ENCODE results near the gene RFXANK.

The RFXANK gene

DNA sequence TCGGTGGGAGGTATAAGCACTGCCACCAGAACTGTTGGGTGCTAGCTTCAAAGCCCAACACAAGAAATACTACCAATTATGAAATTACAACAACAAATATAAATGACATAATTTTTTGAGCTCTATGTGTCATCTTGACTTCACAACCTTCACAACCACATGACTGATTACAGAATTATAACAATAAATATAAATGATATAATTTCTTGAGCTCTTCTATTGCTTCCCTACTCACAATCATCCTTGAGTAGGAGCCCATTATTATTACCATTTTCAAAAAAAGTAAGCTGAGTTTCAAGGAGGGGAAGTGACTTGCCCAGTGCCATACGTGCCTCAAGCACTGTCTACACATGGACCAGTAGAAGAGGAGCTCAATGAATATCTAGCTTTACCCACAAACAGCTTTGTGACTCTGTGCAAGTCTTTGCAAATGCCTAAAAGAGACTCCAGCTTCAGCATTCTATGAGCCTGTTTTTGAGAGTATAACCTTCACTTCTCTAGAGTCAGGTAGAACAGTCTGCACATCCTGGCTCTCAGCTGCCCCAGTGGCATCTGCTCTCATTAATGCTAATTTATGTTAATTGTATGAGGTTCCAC, 42.3 kb downstream of the RFXANK start:
- DNase-seq = no peak

DNA sequence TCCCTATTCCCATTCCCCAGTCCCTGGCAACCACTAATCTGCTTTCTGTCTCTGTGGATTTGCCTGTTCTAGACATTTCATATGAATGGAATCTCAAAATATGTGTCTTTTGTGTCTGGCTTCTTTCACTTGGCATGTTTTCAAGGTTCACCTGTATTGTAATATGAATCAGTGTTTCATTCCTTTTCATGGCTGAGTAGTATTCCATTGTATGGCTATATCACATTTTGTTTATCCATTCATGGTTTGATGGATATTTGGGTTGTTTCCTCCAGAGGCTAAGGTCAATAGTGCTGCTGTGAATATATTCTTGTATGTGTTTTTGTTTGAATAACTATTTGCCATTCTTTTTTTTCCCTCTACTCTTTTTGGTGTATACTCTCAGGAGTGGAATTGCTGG, 44.1 kb downstream of the RFXANK start:
- no peak for DNase-seq

DNA sequence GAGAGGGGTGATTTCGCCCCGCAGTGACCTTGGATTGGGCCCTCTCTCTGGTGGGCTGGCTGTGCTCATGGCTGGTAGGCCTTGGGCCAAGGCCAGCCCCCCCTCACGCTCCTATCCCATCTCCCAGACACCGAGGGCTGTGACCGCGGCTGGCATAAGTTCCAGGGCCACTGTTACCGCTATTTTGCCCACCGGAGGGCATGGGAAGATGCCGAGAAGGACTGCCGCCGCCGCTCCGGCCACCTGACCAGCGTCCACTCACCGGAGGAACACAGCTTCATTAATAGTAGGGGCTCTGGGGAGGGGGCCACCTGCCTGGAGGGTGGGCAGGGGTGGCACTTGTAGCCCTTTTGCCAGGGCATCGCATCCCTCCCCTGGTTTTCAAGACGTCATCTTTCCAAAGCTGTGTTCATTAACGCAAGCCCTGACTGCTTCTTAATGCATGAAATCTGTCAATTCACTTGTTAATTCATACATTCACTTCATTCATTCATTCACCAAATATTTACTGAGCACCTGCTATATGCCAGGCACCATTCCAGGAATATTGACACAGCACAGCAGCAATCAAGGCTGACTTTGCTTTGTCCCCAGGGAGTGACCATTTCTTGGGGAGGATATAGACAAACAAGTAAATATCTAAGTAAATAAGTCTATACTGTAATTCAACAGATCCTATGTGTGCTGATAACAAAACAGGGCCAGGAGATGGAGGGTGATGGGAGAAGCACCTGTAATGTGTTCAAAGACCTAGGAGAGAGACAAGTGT, 46.3 kb downstream of the RFXANK start:
- DNase-seq = no peak

DNA sequence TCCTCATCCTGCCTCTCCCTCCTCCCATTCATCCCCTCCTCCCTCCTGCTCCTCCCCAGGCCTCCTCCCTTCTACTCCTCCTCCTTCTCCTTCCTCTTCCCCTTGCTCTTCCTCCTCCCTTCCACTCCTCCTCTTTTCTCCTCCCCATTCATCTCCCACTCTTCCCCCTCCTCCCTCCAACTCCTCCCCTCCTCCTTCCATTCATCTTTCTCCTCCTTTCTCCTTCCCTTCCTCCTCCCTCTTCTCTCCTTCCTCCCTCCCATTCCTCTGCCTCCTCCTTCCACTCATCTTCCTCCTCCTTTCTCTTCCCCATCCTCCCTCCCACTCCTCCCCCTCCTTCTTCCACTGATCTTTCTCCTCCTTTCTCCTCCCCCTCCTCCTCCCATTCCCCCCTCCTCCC, 47.6 kb downstream of the RFXANK start:
- DNase-seq = no peak

DNA sequence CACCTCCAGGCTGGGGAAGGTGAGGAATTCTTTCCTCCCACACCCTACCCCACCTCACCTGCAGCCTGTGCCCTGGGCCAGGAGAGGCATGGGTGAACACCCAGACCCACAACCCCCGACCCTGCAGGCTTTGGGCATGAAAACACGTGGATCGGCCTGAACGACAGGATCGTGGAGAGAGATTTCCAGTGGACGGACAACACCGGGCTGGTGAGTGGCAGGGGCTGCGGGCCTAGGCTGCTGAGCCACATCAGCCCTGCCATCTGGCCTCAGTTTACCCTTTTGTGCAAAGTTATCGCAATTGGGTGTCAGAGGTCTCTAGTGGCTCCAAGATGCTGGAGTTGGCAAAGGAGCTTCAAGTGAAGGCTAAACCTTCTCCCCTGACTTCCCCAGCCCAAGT, 48.4 kb downstream of the RFXANK start:
- no peak for DNase-seq

DNA sequence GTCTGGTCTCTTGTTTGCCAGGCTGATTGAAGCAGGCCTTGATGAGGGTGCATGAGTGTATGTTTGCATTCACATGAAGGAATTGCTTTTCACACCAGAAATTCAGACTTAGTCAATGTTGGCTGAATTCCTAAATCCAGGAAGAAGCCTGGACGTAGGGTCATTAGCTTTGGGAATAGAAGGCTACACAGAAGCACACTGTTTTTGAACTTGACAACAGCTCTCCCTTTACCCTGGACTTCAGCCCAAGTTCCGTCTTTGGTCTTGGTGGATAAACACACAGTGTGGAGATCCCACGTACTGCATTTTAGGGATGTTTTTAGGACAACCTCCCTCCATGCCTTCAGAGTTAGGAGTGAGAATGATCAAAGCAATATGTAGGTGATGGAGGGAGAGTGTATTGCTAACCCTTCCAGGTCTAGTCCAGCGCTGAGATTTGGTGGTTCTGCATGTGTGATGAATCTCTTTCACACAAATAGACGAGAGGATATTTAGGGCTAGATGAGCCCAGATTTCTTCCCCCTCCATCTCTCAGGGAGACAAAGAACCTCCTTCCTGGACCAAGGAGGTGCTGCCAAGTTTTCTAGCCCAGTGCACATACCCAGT, 58.2 kb downstream of the RFXANK start:
- DNase-seq = no peak
